ENCODE measurements around the gene PLEKHB1.

DNA sequence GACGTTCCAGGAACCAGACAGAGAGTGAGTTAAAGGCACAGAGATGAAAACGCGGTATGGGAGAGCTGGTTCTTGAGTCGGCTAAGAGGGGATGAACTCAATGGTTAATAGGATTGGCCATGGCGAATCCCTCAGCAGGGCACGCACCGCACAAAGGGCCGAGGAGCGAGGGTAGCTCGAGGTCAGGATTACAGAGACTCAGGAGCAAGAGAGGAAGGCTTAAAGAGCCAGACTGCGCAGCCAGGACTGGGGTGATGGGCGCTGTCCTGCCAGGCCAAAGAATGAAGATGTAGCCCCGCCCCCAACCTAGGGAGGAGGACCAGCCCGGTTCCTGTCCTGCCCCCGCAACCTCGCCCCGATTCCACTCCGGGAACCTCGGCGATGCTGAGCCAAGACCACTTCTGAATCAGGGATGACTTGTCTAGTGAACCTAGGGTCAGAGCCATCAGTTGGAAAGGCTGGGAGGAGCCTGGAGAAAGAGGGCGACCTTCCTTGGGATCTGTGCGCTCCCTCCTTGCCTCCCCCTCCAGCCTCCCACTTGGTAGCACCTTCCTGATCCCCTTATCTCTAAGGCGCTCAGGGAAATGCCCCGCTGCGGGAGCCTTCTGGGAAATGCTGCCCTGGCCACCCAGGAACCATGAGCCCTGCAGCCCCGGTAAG is at the start of gene PLEKHB1:
- TF ChIP-seq, protein P1, sequence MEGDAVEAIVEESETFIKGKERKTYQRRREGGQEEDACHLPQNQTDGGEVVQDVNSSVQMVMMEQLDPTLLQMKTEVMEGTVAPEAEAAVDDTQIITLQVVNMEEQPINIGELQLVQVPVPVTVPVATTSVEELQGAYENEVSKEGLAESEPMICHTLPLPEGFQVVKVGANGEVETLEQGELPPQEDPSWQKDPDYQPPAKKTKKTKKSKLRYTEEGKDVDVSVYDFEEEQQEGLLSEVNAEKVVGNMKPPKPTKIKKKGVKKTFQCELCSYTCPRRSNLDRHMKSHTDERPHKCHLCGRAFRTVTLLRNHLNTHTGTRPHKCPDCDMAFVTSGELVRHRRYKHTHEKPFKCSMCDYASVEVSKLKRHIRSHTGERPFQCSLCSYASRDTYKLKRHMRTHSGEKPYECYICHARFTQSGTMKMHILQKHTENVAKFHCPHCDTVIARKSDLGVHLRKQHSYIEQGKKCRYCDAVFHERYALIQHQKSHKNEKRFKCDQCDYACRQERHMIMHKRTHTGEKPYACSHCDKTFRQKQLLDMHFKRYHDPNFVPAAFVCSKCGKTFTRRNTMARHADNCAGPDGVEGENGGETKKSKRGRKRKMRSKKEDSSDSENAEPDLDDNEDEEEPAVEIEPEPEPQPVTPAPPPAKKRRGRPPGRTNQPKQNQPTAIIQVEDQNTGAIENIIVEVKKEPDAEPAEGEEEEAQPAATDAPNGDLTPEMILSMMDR (IDR thresholded peaks at IDR 0.05) = no peak
- TF ChIP-seq POLR2A (IDR thresholded peaks at IDR 0.05) = no peak

All from heart left ventricle (tissue), 13 donors.